Suprapubic skin (tissue), 4 donors: ENCODE data around the gene PRPF19.

Experiments
- EP300 ChIP-seq: sonication (generic); formaldehyde crosslinking; IDR thresholded peaks from one replicate; pipeline ENCODE4 v1.6.1; 2017; ENCODE audit warnings: antibody characterized with exemption
- POLR2A ChIP-seq, 2 donors: fragments of 450-650 bp; IDR thresholded peaks; one replicate each; pipeline ENCODE4 v1.6.1; 2017; ENCODE audit warnings: antibody characterized with exemption in 2 of 2, mild to moderate bottlenecking in 2 of 2, moderate library complexity in 2 of 2
- POLR2AphosphoS5 ChIP-seq, 3 donors: sonication (generic); formaldehyde crosslinking; IDR thresholded peaks; one replicate each; pipeline ENCODE4 v1.6.1; 2017; ENCODE audit warnings: antibody characterized with exemption in 3 of 3
- TF ChIP-seq, protein P1 (sequence below), 2 donors: fragments of 200-600 bp in 1 of 2; fragments of 450-650 bp in 1 of 2; sonication (generic) in 1 of 2; IDR thresholded peaks; one replicate each; pipeline ENCODE4 v1.5.1; 2016 to 2019; ENCODE audit warnings: antibody characterized with exemption in 2 of 2, mild to moderate bottlenecking in 1 of 2, moderate library complexity in 1 of 2

DNA sequence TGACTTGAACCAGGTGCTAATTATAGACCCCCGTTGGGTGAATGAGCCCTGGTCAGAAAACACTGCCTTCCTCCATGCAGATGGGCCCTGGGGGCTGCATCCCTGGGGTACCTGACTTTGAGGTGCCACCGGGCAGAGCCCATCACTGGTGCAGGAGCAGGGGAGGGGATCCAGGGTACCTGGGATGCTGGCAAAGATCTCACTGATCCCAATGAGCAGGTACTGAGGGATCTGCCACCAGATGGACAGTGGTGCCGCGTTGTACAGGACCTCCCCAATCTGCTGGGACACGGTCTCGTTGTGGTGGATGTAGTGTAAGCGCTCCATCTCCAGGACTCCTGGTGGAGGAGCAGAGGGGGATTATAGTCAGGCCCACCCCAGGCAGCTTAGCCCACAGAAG is 32.9 kb upstream of the PRPF19 start:
- TF ChIP-seq, protein P1, sequence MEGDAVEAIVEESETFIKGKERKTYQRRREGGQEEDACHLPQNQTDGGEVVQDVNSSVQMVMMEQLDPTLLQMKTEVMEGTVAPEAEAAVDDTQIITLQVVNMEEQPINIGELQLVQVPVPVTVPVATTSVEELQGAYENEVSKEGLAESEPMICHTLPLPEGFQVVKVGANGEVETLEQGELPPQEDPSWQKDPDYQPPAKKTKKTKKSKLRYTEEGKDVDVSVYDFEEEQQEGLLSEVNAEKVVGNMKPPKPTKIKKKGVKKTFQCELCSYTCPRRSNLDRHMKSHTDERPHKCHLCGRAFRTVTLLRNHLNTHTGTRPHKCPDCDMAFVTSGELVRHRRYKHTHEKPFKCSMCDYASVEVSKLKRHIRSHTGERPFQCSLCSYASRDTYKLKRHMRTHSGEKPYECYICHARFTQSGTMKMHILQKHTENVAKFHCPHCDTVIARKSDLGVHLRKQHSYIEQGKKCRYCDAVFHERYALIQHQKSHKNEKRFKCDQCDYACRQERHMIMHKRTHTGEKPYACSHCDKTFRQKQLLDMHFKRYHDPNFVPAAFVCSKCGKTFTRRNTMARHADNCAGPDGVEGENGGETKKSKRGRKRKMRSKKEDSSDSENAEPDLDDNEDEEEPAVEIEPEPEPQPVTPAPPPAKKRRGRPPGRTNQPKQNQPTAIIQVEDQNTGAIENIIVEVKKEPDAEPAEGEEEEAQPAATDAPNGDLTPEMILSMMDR (IDR thresholded peaks at IDR 0.05) = no peak
- TF ChIP-seq POLR2AphosphoS5 (IDR thresholded peaks at IDR 0.05) (no peak), POLR2A (IDR thresholded peaks at IDR 0.05) (no peak), EP300 (no peak)
